ENCODE results near the gene APBA2.
"Not testable (repeated sequence)": the region's sequence is repeated elsewhere in the genome, so short reads cannot be mapped to it uniquely, and the experiment has no call there.

Gene APBA2

DNA sequence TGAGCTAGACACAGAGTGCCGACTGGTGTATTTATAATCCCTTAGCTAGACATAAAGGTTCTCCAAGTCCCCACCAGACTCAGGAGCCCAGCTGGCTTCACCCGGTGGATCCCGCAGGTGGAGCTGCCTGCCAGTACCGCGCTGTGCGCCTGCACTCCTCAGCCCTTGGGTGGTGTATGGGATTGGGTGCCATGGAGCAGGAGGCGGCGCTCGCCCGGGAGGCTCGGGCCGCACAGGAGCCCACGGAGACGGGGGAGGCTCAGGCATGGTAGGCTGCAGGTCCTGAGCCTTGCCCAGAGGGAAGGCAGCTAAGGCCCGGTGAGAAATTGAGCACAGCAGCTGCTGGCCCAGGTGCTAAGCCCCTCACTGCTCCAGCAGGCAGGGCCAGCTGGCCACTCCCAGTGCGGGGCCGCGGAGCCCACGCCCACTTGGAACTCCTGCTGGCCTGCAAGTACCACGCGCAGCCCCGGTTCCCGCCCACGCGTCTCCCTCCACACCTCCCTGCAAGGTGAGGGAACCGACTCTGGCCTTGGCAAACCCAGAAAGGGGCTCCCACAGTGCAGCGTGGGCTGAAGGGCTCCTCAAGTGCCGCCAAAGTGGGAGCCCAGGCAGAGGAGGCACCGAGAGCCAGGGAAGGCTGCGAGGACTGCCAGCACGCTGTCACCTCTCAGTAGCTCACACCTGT, 274.1 kb downstream of the APBA2 start:
- DNase-seq (ENCODE audit: low read depth in 3 of 3) = no peak

DNA sequence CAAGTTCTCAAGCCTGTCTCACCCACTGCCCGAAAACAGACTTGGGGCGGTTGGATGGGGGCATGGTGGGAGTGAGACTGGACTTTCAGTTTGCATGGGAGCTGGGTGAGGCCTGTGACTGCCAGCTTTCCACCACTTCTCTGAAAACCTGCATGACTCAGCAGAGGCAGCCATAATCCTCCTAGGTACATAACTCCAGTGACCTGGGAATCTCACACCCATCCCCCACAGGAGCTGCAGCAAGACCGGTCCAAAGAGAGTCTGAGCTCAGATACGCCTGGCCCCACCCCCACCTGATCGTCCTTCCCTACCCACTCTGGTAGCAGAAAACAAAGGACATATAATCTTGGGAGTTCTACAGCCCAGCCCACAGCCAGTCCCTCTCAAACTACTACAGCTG, 276.6 kb downstream of the APBA2 start:
- DNase-seq (ENCODE audit: low read depth in 3 of 3) = no peak

GRCh38 chr15:29167122-29167521, 281.3 kb downstream of the APBA2 start:
- DNase-seq (ENCODE audit: low read depth in 3 of 3) = not testable (repeated sequence)

All from stimulated activated CD4-positive, alpha-beta T cell treated with anti-CD3 and anti-CD28 coated beads, TNF-alpha, amount 100 ng/mL, for 48 hours (primary cell).